ENCODE data around the gene IL6ST.

The IL6ST gene

DNA sequence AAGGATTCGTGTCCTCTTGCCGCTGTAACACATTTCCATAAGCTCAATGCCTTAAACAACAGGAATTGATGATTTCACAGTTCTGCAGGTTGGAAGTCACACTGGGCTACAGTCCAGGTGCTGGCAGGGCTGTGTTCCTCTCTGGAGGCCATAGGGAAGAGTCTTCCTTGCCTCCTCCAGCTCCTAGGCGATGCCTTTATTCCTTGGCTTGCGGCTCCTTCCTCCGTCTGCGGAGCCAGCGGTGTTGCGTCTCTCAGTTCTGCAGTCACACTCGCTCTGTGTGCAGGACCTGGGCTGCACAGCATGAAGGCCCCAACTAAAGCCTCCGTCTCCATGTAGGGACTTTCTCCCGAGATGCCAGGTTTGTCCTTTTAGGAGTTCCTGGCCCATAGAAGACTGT lies 70.0 kb downstream of the IL6ST start:
- Histone ChIP-seq H3K9me3 (no peaks in the 10 kb centered on the region), H3K4me1 (peaks cover 17% of the 10 kb centered on the region), H3K9ac (no peak overlapping the region), H3K27me3 (no peaks in the 10 kb centered on the region), H3K4me3 (no peak overlapping the region), H3K27ac (no peak overlapping the region), H3K4me2 (no peak overlapping the region), H3K36me3 (no peaks in the 10 kb centered on the region), H4K20me1 (no peaks in the 10 kb centered on the region)
- no peak for TF ChIP-seq Cebpa-rat (IDR thresholded peaks at IDR 0.05)

DNA sequence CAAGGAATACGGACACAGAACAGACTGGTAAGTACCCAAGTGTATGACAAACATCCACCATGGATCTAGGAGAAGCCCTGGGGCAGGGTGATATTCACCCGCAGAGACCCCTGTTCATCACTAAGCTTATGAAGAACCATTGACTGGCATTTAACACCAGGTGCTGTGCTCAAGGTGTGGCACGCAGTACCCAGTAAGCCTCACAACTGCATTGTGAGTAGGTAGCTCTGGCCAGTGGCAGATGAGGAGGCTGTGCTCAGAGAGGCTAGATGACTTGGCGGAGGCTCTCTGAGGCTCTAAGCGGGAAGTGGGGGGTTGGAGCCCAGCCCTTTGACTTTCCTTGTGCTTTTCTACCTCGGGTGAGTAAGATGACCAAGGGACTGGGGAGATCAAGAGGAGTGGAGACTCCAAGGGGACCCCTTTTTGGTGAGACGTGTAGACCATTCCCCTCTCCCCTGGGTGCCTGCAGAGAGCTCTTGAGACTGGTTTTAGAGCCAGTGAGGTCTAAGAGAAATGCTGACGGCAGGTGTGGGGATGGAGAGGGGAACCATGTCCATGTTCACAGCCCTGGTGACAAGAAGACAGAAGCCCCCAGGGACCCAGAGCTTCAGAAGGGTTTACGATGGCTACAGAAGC lies 70.8 kb downstream of the IL6ST start:
- Histone ChIP-seq H3K9me3 (no peaks in the 10 kb centered on the region), H3K36me3 (no peaks in the 10 kb centered on the region), H3K27me3 (no peaks in the 10 kb centered on the region), H3K9ac (no peak overlapping the region), H3K4me1 (peaks cover 23% of the 10 kb centered on the region), H4K20me1 (no peaks in the 10 kb centered on the region), H3K4me3 (no peak overlapping the region), H3K4me2 (peak overlapping the region; percentile 90), H3K27ac (no peak overlapping the region)
- TF ChIP-seq Cebpa-rat (IDR thresholded peaks at IDR 0.05) = no peak

DNA sequence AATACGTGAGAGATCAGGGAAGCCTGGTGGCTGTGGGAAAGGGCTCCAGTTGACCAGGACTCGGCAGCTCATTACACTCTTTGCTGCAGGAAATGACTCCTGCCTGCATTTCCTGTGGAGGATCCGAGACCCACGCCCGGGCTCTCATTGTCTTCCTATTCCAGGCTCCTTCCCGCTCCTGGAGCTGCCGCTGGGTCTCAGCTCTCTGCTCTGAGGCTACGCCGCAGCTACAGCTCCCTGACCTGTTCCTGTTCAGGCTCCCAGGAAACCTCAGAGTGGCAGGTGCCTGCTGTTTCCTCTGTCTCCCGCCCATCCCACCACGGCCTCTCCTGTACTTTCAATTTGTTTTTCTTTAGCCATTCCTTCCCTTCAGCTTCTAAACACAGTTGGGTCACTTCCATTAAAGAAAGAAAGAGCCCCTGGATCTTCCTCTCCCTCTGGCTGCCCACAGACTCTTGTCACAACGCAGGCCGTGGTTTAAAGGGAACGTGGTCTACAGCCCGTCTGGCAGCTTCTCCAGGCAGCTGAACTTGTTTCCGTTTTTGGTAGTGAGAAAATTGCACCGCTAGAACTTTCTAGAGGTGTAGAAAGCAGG lies 71.5 kb downstream of the IL6ST start:
- no peak for TF ChIP-seq Cebpa-rat (IDR thresholded peaks at IDR 0.05)
- Histone ChIP-seq H3K36me3 (no peaks in the 10 kb centered on the region), H3K27ac (peak overlapping the region; percentile 38; the same call in 1 of the 2 replicates), H3K27me3 (no peaks in the 10 kb centered on the region), H3K4me3 (peak overlapping the region; percentile 55; the same call in 1 of the 2 replicates), H3K9ac (peak overlapping the region; percentile 60), H3K4me2 (peak overlapping the region; percentile 90), H3K4me1 (peaks cover 23% of the 10 kb centered on the region), H3K9me3 (no peaks in the 10 kb centered on the region), H4K20me1 (no peaks in the 10 kb centered on the region)

DNA sequence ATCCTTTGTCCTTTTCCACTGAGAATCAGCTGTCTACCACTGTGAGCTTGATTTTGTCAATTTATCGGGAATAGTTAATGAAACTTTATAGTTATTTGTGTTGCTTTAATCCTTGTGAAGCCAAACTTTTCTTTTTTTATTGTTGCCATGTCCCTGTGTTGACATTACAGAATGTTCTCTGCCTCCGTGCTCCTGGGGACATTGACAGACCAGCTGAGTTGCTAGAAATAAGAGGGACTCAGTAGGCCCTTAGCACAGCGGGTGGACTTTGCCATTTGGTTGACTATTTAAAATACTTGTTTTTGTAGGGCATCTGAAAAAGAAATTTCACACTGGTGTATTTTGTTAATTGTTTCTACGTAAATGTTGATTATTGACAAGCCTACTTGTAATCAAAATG lies 73.1 kb downstream of the IL6ST start:
- Histone ChIP-seq H3K36me3 (no peaks in the 10 kb centered on the region), H3K4me1 (peaks cover 23% of the 10 kb centered on the region), H3K4me3 (no peak overlapping the region), H3K4me2 (no peak overlapping the region), H3K27ac (no peak overlapping the region), H4K20me1 (no peaks in the 10 kb centered on the region), H3K9ac (no peak overlapping the region), H3K9me3 (no peaks in the 10 kb centered on the region), H3K27me3 (no peaks in the 10 kb centered on the region)
- no peak for TF ChIP-seq Cebpa-rat (IDR thresholded peaks at IDR 0.05)

DNA sequence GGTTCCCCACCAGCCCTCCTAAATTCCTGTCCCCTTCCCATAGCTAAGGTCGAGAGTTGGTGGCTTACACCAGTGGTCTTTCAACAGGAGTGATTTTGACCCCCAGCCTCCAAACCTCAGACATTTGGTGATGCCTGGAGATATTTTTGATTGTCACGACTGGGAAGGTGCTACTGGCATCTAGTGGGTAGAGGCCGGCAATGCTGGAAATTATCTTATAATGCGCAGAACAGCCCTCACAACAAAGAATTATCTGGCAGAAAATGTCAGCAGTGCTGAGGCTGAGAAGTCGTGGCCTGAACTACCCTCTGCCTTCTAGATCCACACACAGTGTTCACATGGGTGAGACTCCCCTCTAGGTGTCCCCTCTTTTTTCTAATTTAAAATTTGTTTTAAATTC lies 74.0 kb downstream of the IL6ST start:
- Histone ChIP-seq H3K36me3 (no peaks in the 10 kb centered on the region), H3K9ac (no peak overlapping the region), H3K4me2 (no peak overlapping the region), H4K20me1 (no peaks in the 10 kb centered on the region), H3K27me3 (no peaks in the 10 kb centered on the region), H3K4me1 (peaks cover 23% of the 10 kb centered on the region), H3K4me3 (no peak overlapping the region), H3K9me3 (no peaks in the 10 kb centered on the region), H3K27ac (no peak overlapping the region)
- no peak for TF ChIP-seq Cebpa-rat (IDR thresholded peaks at IDR 0.05)

DNA sequence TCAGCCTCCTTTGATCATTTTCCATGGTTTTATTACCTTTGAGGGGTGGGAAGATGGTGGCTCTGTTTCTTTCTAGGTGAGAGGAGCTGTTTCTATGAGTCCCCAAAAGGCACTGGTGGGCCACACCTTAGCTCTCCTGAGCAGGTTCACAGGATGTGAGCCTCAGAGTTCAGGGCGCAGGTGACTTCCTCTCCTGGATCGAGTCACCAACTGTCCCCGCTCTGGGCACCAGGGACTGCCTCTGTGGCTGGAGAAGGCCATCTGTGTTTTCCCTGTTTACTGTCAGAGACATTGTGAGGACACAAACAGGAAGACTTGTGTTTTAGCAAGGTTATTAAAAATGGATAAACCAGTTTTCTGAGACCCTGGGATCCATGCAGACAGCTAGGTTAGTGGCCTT lies 75.1 kb downstream of the IL6ST start:
- H3K9me3 ChIP-seq = no peaks in the 10 kb centered on the region
- H3K4me2 ChIP-seq = peak overlapping the region; percentile 35
- no peak overlapping the region for H3K9ac ChIP-seq
- TF ChIP-seq Cebpa-rat (IDR thresholded peaks at IDR 0.05) = no peak
- H3K4me3 ChIP-seq = no peak overlapping the region
- peaks cover 23% of the 10 kb centered on the region for H3K4me1 ChIP-seq
- H3K36me3 ChIP-seq = no peaks in the 10 kb centered on the region
- H3K27me3 ChIP-seq = no peaks in the 10 kb centered on the region
- no peak overlapping the region for H3K27ac ChIP-seq
- no peaks in the 10 kb centered on the region for H4K20me1 ChIP-seq

DNA sequence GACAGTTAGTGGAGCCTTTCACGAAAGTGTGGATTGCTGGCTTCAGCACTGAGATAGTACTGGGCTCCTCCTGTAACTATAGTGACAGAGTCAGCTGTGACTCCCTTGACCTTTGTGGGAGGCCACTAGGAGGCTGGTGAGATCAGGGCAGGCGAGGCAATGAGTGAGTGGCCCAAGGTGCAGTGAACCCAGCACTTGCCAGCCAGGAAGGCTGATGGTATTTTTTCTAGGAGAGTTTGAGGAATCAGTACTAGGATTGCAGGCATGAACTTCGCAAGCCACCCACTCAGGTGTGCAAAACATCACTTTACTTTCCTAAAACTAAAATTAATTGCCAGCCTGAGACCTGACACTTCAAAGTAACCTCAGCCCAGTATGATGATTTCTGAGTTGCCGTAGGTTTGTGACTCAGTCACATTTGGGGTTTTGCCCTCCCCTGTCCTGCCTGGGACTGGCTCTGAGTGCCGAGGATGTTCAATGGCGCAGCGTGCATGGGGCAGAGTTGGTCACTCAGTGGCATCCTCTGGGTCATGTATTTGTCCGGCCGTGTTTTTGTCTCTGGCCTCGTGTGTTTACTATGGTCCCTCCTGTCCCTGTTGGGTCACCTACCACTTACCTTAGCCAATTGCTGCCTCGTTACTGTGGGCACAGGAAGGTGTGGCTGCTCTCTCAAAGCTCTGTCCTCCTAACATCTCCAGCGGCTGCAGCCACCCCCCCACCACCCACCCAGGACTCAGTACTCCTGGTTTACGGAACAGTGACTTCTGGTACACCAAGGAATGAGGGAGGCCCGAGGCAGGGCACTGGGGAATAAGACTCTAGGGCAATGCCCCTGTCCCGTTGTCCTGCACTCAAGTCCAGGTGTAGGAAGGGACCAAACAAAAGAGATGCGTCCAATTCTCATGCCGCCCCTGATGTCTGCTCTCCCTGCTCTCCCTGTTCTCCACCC lies 76.4 kb downstream of the IL6ST start:
- Histone ChIP-seq H3K4me2 (no peak overlapping the region), H3K4me3 (no peak overlapping the region), H3K9ac (no peak overlapping the region), H3K9me3 (no peaks in the 10 kb centered on the region), H4K20me1 (no peaks in the 10 kb centered on the region), H3K27ac (no peak overlapping the region), H3K4me1 (peaks cover 18% of the 10 kb centered on the region), H3K27me3 (no peaks in the 10 kb centered on the region), H3K36me3 (no peaks in the 10 kb centered on the region)
- TF ChIP-seq Cebpa-rat (IDR thresholded peaks at IDR 0.05) = no peak

DNA sequence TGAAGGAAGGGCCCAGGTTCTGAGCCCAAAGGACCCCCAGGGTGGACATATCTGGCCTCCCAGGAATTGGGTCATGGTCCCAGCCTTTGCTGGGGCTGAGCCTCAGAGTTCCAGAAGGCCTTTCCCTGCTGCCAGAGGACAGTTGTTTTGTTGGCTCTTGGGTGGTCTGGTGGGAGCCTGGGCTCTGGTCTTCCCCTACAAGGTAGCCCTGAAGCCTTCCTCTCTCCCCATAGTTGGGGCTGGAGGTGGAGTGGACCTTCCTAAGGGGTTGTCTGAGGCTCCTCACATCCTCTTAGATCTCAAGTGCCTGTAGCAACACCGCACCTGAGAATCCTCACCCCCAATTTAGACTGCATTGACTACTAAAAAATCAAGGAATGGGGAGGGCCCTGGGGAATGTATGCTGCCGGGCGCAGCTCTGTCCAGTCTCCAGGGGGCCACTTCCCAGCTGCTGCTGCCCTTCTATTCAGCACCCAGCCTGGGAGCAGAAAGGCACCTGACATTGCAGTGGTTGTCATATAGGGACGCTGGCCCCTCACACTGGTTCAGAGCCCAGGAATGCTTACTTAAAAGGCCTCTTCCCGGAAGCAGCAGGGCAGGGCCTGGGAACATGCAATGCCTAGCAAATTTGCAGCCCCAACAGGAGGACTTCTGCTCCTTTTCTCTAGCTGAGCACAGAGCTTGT lies 77.2 kb downstream of the IL6ST start:
- Histone ChIP-seq H3K4me3 (no peak overlapping the region), H4K20me1 (no peaks in the 10 kb centered on the region), H3K36me3 (no peaks in the 10 kb centered on the region), H3K4me2 (no peak overlapping the region), H3K27ac (no peak overlapping the region), H3K4me1 (peaks cover 11% of the 10 kb centered on the region), H3K27me3 (no peaks in the 10 kb centered on the region), H3K9me3 (no peaks in the 10 kb centered on the region), H3K9ac (no peak overlapping the region)
- TF ChIP-seq Cebpa-rat (IDR thresholded peaks at IDR 0.05) = no peak

DNA sequence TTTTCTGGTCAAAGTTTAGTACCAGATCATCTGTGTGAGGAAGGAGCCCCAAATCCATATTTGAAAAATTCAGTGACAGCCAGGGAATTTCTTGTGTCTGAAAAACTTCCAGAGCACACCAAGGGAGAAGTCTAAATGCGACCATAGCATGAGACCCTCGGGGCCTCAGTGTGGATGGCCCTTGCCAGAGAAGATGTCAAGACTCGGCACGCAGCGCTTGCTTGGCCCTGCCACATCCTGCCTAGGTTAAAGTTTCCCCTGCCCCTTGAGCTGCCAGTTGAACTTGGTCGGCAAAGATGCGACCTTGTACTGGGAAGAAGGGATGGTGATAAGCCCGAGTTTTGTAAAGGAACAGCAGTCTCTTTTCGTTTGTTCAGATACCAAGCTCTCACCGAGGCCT lies 77.8 kb downstream of the IL6ST start:
- Histone ChIP-seq H3K36me3 (no peaks in the 10 kb centered on the region), H3K4me3 (no peak overlapping the region), H4K20me1 (no peaks in the 10 kb centered on the region), H3K27me3 (no peaks in the 10 kb centered on the region), H3K9ac (no peak overlapping the region), H3K4me2 (no peak overlapping the region), H3K4me1 (peaks cover 11% of the 10 kb centered on the region), H3K9me3 (no peaks in the 10 kb centered on the region), H3K27ac (no peak overlapping the region)
- no peak for TF ChIP-seq Cebpa-rat (IDR thresholded peaks at IDR 0.05)

Measured in BLaER1 (cell line).